ENCODE data around the gene GPC6.
A peak's percentile ranks its signal among the peaks of the same experiment; 100 is the strongest.

GPC6 gene

GRCh38 chr13:93233997-93234416 is 7.4 kb downstream of the GPC6 start:
- no peaks in the 10 kb centered on the region for H3K27me3 Mint-ChIP-seq (ENCODE audit: low read depth)
- peaks cover 30% of the 10 kb centered on the region for H3K9me3 Mint-ChIP-seq
- no peak overlapping the region for H3K4me3 Mint-ChIP-seq
- no peak for TF ChIP-seq CTCF (IDR thresholded peaks at IDR 0.05; ENCODE audit: unreplicated experiment in 3 of 3)
- peaks cover 52% of the 10 kb centered on the region for H3K36me3 Mint-ChIP-seq (ENCODE audit: low read depth)
- peak overlapping the region in 2 of 3 experiments; percentile 4 to 78 for H3K27ac Mint-ChIP-seq
- peaks cover 29% of the 10 kb centered on the region for H3K4me1 Mint-ChIP-seq

- Mint-ChIP-seq H3K9me3 (peaks cover 33% of the 10 kb centered on the region), H3K36me3 (ENCODE audit: low read depth) (peaks cover 56% of the 10 kb centered on the region), H3K27ac (peak overlapping the region in 2 of 3 experiments; percentile 4 to 78), H3K4me1 (peaks cover 27% of the 10 kb centered on the region), H3K4me3 (no peak overlapping the region), H3K27me3 (ENCODE audit: low read depth) (no peaks in the 10 kb centered on the region)
- no peak for TF ChIP-seq CTCF (IDR thresholded peaks at IDR 0.05; ENCODE audit: unreplicated experiment in 3 of 3)
These were observed 7.9 kb downstream of the GPC6 start for GRCh38 chr13:93234459-93234858.

GRCh38 chr13:93235258-93236015 is 8.8 kb downstream of the GPC6 start:
- H3K9me3 Mint-ChIP-seq: peaks cover 40% of the 10 kb centered on the region
- H3K4me3 Mint-ChIP-seq: no peak overlapping the region
- peak overlapping the region in 1 of 3 experiments; percentile 22 for H3K27ac Mint-ChIP-seq
- H3K27me3 Mint-ChIP-seq (ENCODE audit: low read depth): no peaks in the 10 kb centered on the region
- H3K36me3 Mint-ChIP-seq (ENCODE audit: low read depth): peaks cover 66% of the 10 kb centered on the region
- H3K4me1 Mint-ChIP-seq: peaks cover 19% of the 10 kb centered on the region
- no peak for TF ChIP-seq CTCF (IDR thresholded peaks at IDR 0.05; ENCODE audit: unreplicated experiment in 3 of 3)

GRCh38 chr13:93238711-93239110 is 12.1 kb downstream of the GPC6 start:
- Mint-ChIP-seq H3K27ac (no peak overlapping the region), H3K27me3 (ENCODE audit: low read depth) (no peaks in the 10 kb centered on the region), H3K4me1 (peaks cover 10% of the 10 kb centered on the region), H3K36me3 (ENCODE audit: low read depth) (peaks cover 81% of the 10 kb centered on the region), H3K4me3 (no peak overlapping the region), H3K9me3 (peaks cover 54% of the 10 kb centered on the region)
- TF ChIP-seq CTCF (IDR thresholded peaks at IDR 0.05; ENCODE audit: unreplicated experiment in 3 of 3): no peak

GRCh38 chr13:93243375-93244063 is 16.9 kb downstream of the GPC6 start:
- peaks cover 38% of the 10 kb centered on the region for H3K36me3 Mint-ChIP-seq (ENCODE audit: low read depth)
- peak overlapping the region in 2 of 3 experiments; percentile 22 to 82 for H3K27ac Mint-ChIP-seq
- peaks cover 29% of the 10 kb centered on the region for H3K9me3 Mint-ChIP-seq
- TF ChIP-seq CTCF (IDR thresholded peaks at IDR 0.05; ENCODE audit: unreplicated experiment in 3 of 3): no peak
- no peaks in the 10 kb centered on the region for H3K27me3 Mint-ChIP-seq (ENCODE audit: low read depth)
- peak overlapping the region in 2 of 3 experiments; percentile 58 to 77 for H3K4me3 Mint-ChIP-seq
- peaks cover 28% of the 10 kb centered on the region for H3K4me1 Mint-ChIP-seq
